Measurements from ENCODE around the gene CLIP4.

DNA sequence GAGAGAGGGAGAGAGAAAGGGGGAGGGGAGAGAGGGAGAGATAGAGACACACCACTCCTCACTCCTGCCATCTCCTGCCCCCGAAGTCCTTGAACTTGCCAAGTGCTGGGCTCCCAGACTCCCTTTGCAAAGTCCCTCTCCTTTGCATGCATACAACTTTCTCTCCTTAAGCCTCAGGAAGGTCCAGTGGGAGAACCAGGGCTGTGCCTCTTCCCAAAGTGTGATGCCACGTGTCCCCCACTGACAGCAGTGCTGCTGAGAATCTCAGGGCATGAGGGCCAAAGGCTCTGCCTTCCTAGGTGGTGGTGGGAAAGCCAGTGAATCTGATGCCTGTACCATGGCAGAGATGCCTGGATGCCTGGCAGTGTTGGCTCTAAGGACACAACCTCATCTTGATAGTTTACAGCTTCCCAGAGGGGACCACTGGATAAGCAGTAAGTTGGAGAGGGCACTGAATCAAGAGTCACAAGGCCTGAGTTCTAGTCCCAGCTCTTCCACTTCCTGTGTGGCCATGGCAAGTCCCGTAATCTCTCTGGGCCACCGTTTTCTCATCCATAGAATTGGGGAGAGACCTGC is 103.4 kb downstream of the CLIP4 start:
- no peak for TF ChIP-seq POLR2AphosphoS5 (IDR thresholded peaks at IDR 0.05; ENCODE audit: low read depth, low read length)
- no peak for TF ChIP-seq POLR2A (IDR thresholded peaks at IDR 0.05; ENCODE audit: low read depth, low read length)
- no peak for TF ChIP-seq TAF1 (IDR thresholded peaks at IDR 0.05; ENCODE audit: borderline replicate concordance, low read depth, low read length)
